Left lung (tissue), 10 donors: ENCODE measurements around the gene FARP1. TPM values are rescaled to one million over a fixed set of nuclear protein-coding genes. Genes with fewer than 3 reads are reported as not detected.
A peak's percentile ranks its signal among the peaks of the same experiment; 100 is the strongest.

Experiments used
- ATAC-seq: fragments of 200-7000 bp; cut with Tn5 transposase; one replicate; pipeline ENCODE4 v1.9.1; 2020; ENCODE audit warnings: moderate library complexity
- DNase-seq, 4 donors: peaks; one replicate each; pipeline ENCODE4 v3.0.0-alpha.2; 2013 to 2020
- H3K27ac ChIP-seq, 2 donors: fragments of 200-600 bp; sonication (generic) in 1 of 2; one replicate each; pipeline versions ENCODE4 v1.5.0 to v1.8.0; 2020 to 2021
- H3K27me3 ChIP-seq, 2 donors: fragments of 200-600 bp; sonication (generic) in 1 of 2; one replicate each; pipeline versions ENCODE4 v1.5.0 to v1.8.0; 2020 to 2021
- H3K36me3 ChIP-seq, 2 donors: fragments of 200-600 bp; sonication (generic) in 1 of 2; one replicate each; pipeline versions ENCODE4 v1.5.0 to v1.8.0; 2020 to 2021
- H3K4me1 ChIP-seq, 2 donors: fragments of 200-600 bp; one replicate each; pipeline ENCODE4 v1.8.0; 2021
- H3K4me3 ChIP-seq, 2 donors: fragments of 200-600 bp; sonication (generic) in 1 of 2; one replicate each; pipeline versions ENCODE4 v1.5.0 to v1.8.0; 2020 to 2021; ENCODE audit warnings: mild to moderate bottlenecking in 1 of 2
- H3K9me3 ChIP-seq, 2 donors: fragments of 200-600 bp; sonication (generic) in 1 of 2; one replicate each; pipeline versions ENCODE4 v1.5.0 to v1.8.0; 2020 to 2021
- intact Hi-C, 2 donors: fragments of 100-400 bp; cut with DNase I; formaldehyde crosslinking; loops; one replicate each; pipeline versions ENCODE4 v1.11.2 to v1.14.2; 2022
- polyA plus RNA-seq, 6 donors: library from polyadenylated mRNA; unstranded; fragments of 120-200 nt; gene quantifications; one replicate each; pipeline ENCODE4 v1.2.1, GENCODE V29; 2013; ENCODE audit not compliant: insufficient read length in 6 of 6
- total RNA-seq, 2 donors: library from RNA; stranded (reverse); fragmentation: NEBNext Ultra II Directional; extraction: Animal tissue kit (Norgen Biotek cat#: 25700); gene quantifications; one replicate each; pipeline ENCODE4 v1.2.1, GENCODE V29; 2021
- TF ChIP-seq, protein P1 (sequence below), 2 donors: fragments of 200-600 bp; sonication (generic) in 1 of 2; IDR thresholded peaks; one replicate each; pipeline versions ENCODE4 v1.5.0 to v1.8.0; 2021; ENCODE audit warnings: antibody characterized with exemption in 2 of 2
- donor health status: DM: no; HTN: yes; CAD: no.
- donor health status: DM: no; HTN: no; CAD: no.

The FARP1 gene
- total and polyA plus RNA-seq, 8 donors: 78.9 to 142 (median 132) TPM

DNA sequence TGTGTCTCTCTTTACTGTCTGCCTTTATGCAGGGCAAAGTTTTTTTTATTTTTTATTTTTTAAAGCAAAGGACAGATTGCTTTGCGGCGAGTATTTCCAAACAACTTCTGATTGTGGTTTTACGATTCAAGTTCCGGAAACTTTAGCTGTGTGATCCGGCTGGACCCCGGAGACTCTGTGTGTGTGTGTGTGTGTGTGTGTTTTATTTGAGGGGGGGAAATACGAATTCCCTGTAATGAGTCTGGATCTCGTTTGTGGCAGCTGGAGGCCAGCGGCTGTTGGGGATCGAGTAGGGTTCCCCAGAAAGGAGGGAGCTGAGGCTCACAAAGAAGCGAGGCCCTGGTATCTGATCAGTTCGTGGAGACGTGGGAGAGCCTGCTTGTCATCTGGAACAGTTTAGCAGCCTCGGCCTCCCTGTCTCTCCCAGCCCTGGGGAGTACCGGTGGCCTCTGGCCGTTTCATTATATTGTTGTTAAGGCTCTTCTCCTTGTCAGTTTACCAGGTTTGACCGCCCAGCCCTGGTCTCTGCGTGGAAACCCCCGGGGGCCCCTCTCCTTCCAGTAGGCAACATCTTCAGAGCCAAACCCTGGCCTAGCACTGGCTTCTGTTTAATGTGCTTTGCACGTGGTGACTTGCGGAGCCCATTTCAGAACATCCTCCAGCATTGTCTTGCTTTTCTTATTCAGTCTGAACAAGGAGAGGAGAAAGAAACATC lies 1.3 kb downstream of the FARP1 start:
- Histone ChIP-seq H3K4me1 (peaks cover 0 to 29% of the 10 kb centered on the region in 2 donors), H3K4me3 (peak overlapping the region; percentile 54 to 55), H3K27me3 (peaks cover 0 to 53% of the 10 kb centered on the region in 2 donors), H3K9me3 (no peaks in the 10 kb centered on the region), H3K36me3 (no peaks in the 10 kb centered on the region), H3K27ac (peak overlapping the region; percentile 59 to 77)
- peak; percentile 2 for ATAC-seq
- DNase-seq: peak in 2 of 4 donors; percentile 26 to 33
- intact Hi-C loops: no loop called here
- TF ChIP-seq, protein P1, sequence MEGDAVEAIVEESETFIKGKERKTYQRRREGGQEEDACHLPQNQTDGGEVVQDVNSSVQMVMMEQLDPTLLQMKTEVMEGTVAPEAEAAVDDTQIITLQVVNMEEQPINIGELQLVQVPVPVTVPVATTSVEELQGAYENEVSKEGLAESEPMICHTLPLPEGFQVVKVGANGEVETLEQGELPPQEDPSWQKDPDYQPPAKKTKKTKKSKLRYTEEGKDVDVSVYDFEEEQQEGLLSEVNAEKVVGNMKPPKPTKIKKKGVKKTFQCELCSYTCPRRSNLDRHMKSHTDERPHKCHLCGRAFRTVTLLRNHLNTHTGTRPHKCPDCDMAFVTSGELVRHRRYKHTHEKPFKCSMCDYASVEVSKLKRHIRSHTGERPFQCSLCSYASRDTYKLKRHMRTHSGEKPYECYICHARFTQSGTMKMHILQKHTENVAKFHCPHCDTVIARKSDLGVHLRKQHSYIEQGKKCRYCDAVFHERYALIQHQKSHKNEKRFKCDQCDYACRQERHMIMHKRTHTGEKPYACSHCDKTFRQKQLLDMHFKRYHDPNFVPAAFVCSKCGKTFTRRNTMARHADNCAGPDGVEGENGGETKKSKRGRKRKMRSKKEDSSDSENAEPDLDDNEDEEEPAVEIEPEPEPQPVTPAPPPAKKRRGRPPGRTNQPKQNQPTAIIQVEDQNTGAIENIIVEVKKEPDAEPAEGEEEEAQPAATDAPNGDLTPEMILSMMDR (IDR thresholded peaks at IDR 0.05): no peak

GRCh38 chr13:98144801-98145350 lies 2.0 kb downstream of the FARP1 start:
- no peaks in the 10 kb centered on the region for H3K36me3 ChIP-seq
- DNase-seq (peak in 2 of 4 donors; percentile 20 to 27), ATAC-seq (no peak)
- H3K9me3 ChIP-seq: no peaks in the 10 kb centered on the region
- H3K4me1 ChIP-seq: peaks cover 0 to 29% of the 10 kb centered on the region in 2 donors
- peak overlapping the region in 1 of 2 donors; percentile 77 for H3K27ac ChIP-seq
- TF ChIP-seq, protein P1 (IDR thresholded peaks at IDR 0.05): no peak
- H3K27me3 ChIP-seq: peaks cover 0 to 52% of the 10 kb centered on the region in 2 donors
- peak overlapping the region; percentile 54 to 55 for H3K4me3 ChIP-seq
- intact Hi-C loops: no loop called here

DNA sequence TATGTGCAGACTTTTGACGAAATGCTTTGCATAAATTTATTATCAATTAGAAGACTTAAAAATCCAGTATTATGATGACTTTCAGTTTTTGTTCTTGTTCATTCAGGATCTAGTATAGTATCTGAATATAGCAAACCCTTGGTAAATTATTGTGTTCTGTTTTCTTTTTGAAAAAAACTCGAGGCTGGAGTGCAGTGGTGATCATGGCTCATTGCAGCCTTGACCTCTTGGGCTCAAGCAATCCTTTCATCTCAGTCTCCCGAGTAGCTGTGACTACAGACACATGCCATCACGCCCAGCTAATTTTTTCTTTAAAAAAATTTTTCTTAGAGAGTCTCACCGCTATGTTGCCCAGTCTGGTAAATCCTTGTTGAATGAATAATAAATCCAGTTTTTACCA lies 4.6 kb downstream of the FARP1 start:
- TF ChIP-seq, protein P1 (IDR thresholded peaks at IDR 0.05): peak in 1 of 2 donors; percentile 8
- Histone ChIP-seq H3K27me3 (peaks cover 0 to 27% of the 10 kb centered on the region in 2 donors), H3K4me3 (no peak overlapping the region), H3K4me1 (peaks cover 0 to 19% of the 10 kb centered on the region in 2 donors), H3K36me3 (no peaks in the 10 kb centered on the region), H3K9me3 (no peaks in the 10 kb centered on the region), H3K27ac (no peak overlapping the region)
- no peak for DNase-seq
- ATAC-seq: no peak
- intact Hi-C loops: no loop called here

DNA sequence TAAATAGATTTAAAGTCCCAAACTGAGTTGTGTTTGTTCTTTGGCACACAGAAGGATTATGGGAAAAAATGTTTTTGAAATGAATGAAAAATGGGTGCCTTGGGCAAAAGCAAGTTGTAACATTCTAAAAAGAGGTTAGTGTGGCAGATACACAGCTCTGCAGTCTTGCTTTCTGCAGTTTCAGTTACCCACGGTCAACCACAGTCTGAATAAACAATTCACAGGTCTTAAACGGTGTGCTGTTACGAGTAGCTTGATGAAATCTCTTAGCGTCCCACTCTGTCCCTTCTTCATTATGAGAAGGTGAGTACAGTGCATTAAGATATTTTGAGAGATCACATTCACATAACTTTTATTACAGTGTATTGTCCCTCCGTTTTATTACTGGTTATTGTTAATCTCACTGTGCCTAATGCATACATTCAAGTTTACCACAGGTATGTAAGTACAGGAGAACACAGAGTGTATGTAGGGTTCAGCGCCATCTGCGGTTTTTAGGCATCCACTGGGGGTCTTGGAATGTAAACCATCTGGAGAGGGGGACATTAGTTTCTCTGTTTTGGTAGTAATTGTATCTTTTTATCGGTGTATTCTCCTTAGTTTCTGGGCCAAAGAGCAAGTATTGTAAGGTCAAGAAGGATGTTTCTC lies 8.1 kb downstream of the FARP1 start:
- ATAC-seq (peak; percentile 46), DNase-seq (no peak)
- no peaks in the 10 kb centered on the region for H3K36me3 ChIP-seq
- no peaks in the 10 kb centered on the region for H3K9me3 ChIP-seq
- no peaks in the 10 kb centered on the region for H3K27me3 ChIP-seq
- H3K27ac ChIP-seq: no peak overlapping the region
- H3K4me3 ChIP-seq: no peak overlapping the region
- intact Hi-C loops: no loop called here
- TF ChIP-seq, protein P1 (IDR thresholded peaks at IDR 0.05): no peak
- H3K4me1 ChIP-seq: no peaks in the 10 kb centered on the region
